ENCODE data around the gene CHRM2. TPM values are rescaled to one million over a fixed set of nuclear protein-coding genes. Genes with fewer than 3 reads are reported as not detected.

The CHRM2 gene
- total RNA-seq, 1 experiment from 2014 or later = not detected

DNA sequence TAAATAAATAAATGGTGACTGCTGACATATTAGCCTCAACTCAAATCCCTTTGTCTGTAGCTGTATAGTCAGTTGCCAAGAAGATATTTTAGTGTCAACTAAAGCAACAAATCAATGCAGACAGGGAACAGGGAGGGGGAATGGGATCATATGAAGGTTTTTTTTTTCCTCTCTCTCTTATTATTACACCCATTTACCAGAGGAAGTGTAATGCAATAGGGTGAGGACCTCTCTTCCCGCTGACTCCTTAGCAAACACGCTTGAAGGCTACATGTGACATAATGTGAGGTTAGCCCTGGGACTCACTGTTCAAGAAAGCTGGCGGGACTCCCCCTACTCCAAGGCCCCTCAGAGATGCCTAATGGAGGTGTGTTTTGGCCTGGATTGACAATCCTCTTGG is 88.2 kb downstream of the CHRM2 start:
- BruUV-seq (replicated peaks) = no TSS peak
- no peaks in the 10 kb centered on the region for H3K36me3 Mint-ChIP-seq (ENCODE audit: insufficient read depth, unreplicated experiment)
- H3K4me1 Mint-ChIP-seq (ENCODE audit: low read depth, unreplicated experiment) = no peaks in the 10 kb centered on the region
- no peaks in the 10 kb centered on the region for H3K27me3 Mint-ChIP-seq (ENCODE audit: unreplicated experiment)
- no peak for DNase-seq
- intact Hi-C loops (cut with micrococcal nuclease; ENCODE audit: unreplicated experiment) = no loop called here
- H3K9me3 Mint-ChIP-seq (ENCODE audit: low read depth, unreplicated experiment) = peaks cover 22% of the 10 kb centered on the region
- no peak overlapping the region for H3K4me3 Mint-ChIP-seq (ENCODE audit: low read depth, unreplicated experiment)
- H3K27ac Mint-ChIP-seq (ENCODE audit: unreplicated experiment) = no peak overlapping the region
- TF ChIP-seq, protein P1, sequence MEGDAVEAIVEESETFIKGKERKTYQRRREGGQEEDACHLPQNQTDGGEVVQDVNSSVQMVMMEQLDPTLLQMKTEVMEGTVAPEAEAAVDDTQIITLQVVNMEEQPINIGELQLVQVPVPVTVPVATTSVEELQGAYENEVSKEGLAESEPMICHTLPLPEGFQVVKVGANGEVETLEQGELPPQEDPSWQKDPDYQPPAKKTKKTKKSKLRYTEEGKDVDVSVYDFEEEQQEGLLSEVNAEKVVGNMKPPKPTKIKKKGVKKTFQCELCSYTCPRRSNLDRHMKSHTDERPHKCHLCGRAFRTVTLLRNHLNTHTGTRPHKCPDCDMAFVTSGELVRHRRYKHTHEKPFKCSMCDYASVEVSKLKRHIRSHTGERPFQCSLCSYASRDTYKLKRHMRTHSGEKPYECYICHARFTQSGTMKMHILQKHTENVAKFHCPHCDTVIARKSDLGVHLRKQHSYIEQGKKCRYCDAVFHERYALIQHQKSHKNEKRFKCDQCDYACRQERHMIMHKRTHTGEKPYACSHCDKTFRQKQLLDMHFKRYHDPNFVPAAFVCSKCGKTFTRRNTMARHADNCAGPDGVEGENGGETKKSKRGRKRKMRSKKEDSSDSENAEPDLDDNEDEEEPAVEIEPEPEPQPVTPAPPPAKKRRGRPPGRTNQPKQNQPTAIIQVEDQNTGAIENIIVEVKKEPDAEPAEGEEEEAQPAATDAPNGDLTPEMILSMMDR (IDR thresholded peaks at IDR 0.05; ENCODE audit: unreplicated experiment) = no peak
- CTCF ChIA-PET = no interaction called here

DNA sequence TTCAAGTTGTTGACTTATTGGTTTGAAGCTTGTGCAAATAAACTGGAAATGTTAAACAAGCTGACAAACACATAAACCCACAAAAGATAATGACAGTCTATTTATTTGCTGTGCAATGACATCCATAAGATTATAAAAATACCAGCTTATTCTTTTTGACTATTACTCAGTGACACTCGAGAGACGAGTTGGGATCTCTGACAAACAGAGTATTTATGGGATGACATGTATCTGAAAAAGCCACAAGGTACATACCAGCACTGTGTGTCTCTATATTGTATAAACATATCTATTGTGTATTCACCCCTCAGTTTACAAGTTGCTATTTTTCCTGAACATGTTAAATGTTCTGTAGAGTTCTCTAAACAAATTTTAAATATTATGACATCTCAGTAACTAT is 88.9 kb downstream of the CHRM2 start:
- H3K4me3 Mint-ChIP-seq (ENCODE audit: low read depth, unreplicated experiment) = no peak overlapping the region
- H3K36me3 Mint-ChIP-seq (ENCODE audit: insufficient read depth, unreplicated experiment) = no peaks in the 10 kb centered on the region
- no peak for DNase-seq
- TF ChIP-seq, protein P1 (IDR thresholded peaks at IDR 0.05; ENCODE audit: unreplicated experiment) = no peak
- H3K9me3 Mint-ChIP-seq (ENCODE audit: low read depth, unreplicated experiment) = peaks cover 19% of the 10 kb centered on the region
- intact Hi-C loops (cut with micrococcal nuclease; ENCODE audit: unreplicated experiment) = no loop called here
- BruUV-seq (replicated peaks) = no TSS peak
- no peaks in the 10 kb centered on the region for H3K27me3 Mint-ChIP-seq (ENCODE audit: unreplicated experiment)
- no peak overlapping the region for H3K27ac Mint-ChIP-seq (ENCODE audit: unreplicated experiment)
- CTCF ChIA-PET = no interaction called here
- no peaks in the 10 kb centered on the region for H3K4me1 Mint-ChIP-seq (ENCODE audit: low read depth, unreplicated experiment)

DNA sequence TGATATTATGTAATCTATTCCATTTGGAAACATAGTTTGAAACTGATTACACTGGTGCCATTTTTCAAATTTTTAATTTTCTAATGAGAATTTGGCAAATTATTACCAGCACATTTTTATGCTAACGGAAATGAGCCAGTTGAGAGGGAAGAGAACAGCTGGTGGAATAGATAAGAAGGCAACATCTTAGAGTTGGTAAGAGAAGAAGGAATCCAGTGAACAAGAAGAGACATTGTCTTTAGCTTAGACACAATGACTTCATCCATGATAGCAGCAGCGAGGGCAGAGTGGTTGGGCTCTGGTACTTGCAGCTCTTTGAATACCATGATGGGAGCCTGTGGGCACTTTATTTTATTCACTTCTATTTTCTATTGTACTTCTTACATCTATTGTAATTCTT is 89.6 kb downstream of the CHRM2 start:
- no peaks in the 10 kb centered on the region for H3K4me1 Mint-ChIP-seq (ENCODE audit: low read depth, unreplicated experiment)
- H3K4me3 Mint-ChIP-seq (ENCODE audit: low read depth, unreplicated experiment) = no peak overlapping the region
- TF ChIP-seq, protein P1 (IDR thresholded peaks at IDR 0.05; ENCODE audit: unreplicated experiment) = no peak
- no peaks in the 10 kb centered on the region for H3K27me3 Mint-ChIP-seq (ENCODE audit: unreplicated experiment)
- H3K27ac Mint-ChIP-seq (ENCODE audit: unreplicated experiment) = no peak overlapping the region
- CTCF ChIA-PET = interaction anchor here (0.7 kb wide), 3 partner anchors 323 to 1071 kb away, joined by 4 to 9 read pairs (median 6); no protein-coding TSS in a partner anchor
- H3K36me3 Mint-ChIP-seq (ENCODE audit: insufficient read depth, unreplicated experiment) = no peaks in the 10 kb centered on the region
- DNase-seq = no peak
- no TSS peak for BruUV-seq (replicated peaks)
- H3K9me3 Mint-ChIP-seq (ENCODE audit: low read depth, unreplicated experiment) = peaks cover 18% of the 10 kb centered on the region
- intact Hi-C loops (cut with micrococcal nuclease; ENCODE audit: unreplicated experiment) = no loop called here

DNA sequence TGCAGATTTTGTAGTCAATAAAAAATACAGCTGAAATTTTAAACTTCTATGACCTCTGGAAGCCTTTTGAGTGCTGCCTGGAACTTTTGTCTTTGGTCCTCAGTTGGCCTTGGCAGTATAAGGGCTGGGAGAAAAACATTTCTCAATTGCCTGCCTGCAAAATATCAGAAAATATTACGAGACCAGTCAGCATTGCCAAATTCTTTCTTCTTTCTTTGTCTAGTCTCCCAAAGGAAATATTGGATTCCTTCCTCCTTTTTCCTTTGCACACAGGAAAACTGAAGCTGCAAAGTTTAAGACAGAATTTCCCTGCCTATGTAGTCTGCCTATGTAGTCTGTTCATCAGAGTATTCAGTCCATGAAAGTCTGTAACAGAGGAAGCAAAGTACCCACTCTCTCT is 95.9 kb downstream of the CHRM2 start:
- TF ChIP-seq, protein P1 (IDR thresholded peaks at IDR 0.05; ENCODE audit: unreplicated experiment) = no peak
- no TSS peak for BruUV-seq (replicated peaks)
- CTCF ChIA-PET = no interaction called here
- Mint-ChIP-seq H3K4me1 (ENCODE audit: low read depth, unreplicated experiment) (no peaks in the 10 kb centered on the region), H3K27ac (ENCODE audit: unreplicated experiment) (no peak overlapping the region), H3K36me3 (ENCODE audit: insufficient read depth, unreplicated experiment) (no peaks in the 10 kb centered on the region), H3K9me3 (ENCODE audit: low read depth, unreplicated experiment) (peaks cover 8% of the 10 kb centered on the region), H3K27me3 (ENCODE audit: unreplicated experiment) (no peaks in the 10 kb centered on the region), H3K4me3 (ENCODE audit: low read depth, unreplicated experiment) (no peak overlapping the region)
- DNase-seq = no peak
- intact Hi-C loops (cut with micrococcal nuclease; ENCODE audit: unreplicated experiment) = no loop called here
